Measurements from ENCODE around the gene SLC15A4.

GRCh38 chr12:128794661-128795529, 28.9 kb downstream of the SLC15A4 start:
- TF ChIP-seq CTCF (IDR thresholded peaks at IDR 0.05) (no peak), POLR2A (IDR thresholded peaks at IDR 0.05) (no peak)

Measured in prostate gland (tissue), 2 donors.